ENCODE measurements around the gene P2RX2. TPM values are rescaled to one million over a fixed set of nuclear protein-coding genes. Genes with fewer than 3 reads are reported as not detected.

Gene P2RX2
- total RNA-seq, 1 experiment from 2014 or later = not detected

- no peak for TF ChIP-seq EZH2phosphoT487 (IDR thresholded peaks at IDR 0.05; ENCODE audit: borderline replicate concordance)
- TF ChIP-seq CBX3 (IDR thresholded peaks at IDR 0.05; ENCODE audit: low read depth) = no peak
- TF ChIP-seq ZFX (IDR thresholded peaks at IDR 0.05) = no peak
- no peak for TF ChIP-seq JUND (IDR thresholded peaks at IDR 0.05)
- TF ChIP-seq SP1 (IDR thresholded peaks at IDR 0.05; ENCODE audit: low read depth) = no peak
- TF ChIP-seq EZH2 (IDR thresholded peaks at IDR 0.05) = no peak
- no peak for TF ChIP-seq POLR2AphosphoS5 (IDR thresholded peaks at IDR 0.05; ENCODE audit: low read depth, low read length)
- no peak for TF ChIP-seq EGR1 (IDR thresholded peaks at IDR 0.05; ENCODE audit: low read depth)
- TF ChIP-seq SRF (IDR thresholded peaks at IDR 0.05; ENCODE audit: low read depth) = no peak
- no peak for TF ChIP-seq TCF7L2 (IDR thresholded peaks at IDR 0.05; ENCODE audit: borderline replicate concordance, extremely low read depth, insufficient read depth, insufficient read length)
- no peak for TF ChIP-seq ZNF274 (IDR thresholded peaks at IDR 0.05; ENCODE audit: low read depth, low read length)
- no peaks in the 10 kb centered on the region for H3K9me2 ChIP-seq (ENCODE audit: insufficient read depth)
- BruUV-seq (replicated peaks) = no TSS peak
- intact Hi-C loops (cut with micrococcal nuclease) = no loop called here
- H3K9me3 ChIP-seq (ENCODE audit: control insufficient read depth in 1 of 2, insufficient read depth in 1 of 2, low read depth in 1 of 2, low read length in 2 of 2) = no peaks in the 10 kb centered on the region
- no peak for DNase-seq (ENCODE audit: low read depth, low spot score)
- H3K4me3 ChIP-seq (replicated peaks in 1 of 2; ENCODE audit: low read depth in 1 of 2, low read length in 2 of 2) = no peak overlapping the region
- H2AFZ ChIP-seq (ENCODE audit: low read depth, low read length, poor library complexity, severe bottlenecking) = no peak overlapping the region
- POLR2A ChIA-PET = no interaction called here
- peaks cover 33 to 54% of the 10 kb centered on the region in 2 experiments for H3K36me3 ChIP-seq (ENCODE audit: control insufficient read depth in 1 of 2, insufficient read depth in 2 of 2, low read length in 2 of 2)
- no peaks in the 10 kb centered on the region for H3K27me3 ChIP-seq (ENCODE audit: insufficient read depth, low read length)
- CTCF ChIA-PET = no interaction called here
- H3K27ac ChIP-seq (ENCODE audit: low read depth, low read length) = no peak overlapping the region
- H3K4me1 ChIP-seq (ENCODE audit: control insufficient read depth in 1 of 2, insufficient read depth in 2 of 2, low read length in 2 of 2) = no peaks in the 10 kb centered on the region
- H4K20me1 ChIP-seq (ENCODE audit: insufficient read depth) = no peaks in the 10 kb centered on the region
- no peaks in the 10 kb centered on the region for H3K79me2 ChIP-seq (ENCODE audit: insufficient read depth, low read length)
- no peak overlapping the region for H3K9ac ChIP-seq (ENCODE audit: low read length)
- no peak overlapping the region for H3K4me2 ChIP-seq (ENCODE audit: low read length)
- RAD21 ChIA-PET (ENCODE audit: low non-redundant PET in 1 of 2, low total read pairs in 2 of 2, uncharacterized antibody in 2 of 2, unreplicated experiment in 2 of 2) = no interaction called here
- no peak for ATAC-seq
Observed at GRCh38 chr12:132630672-132631071, 12.1 kb downstream of the P2RX2 start.

GRCh38 chr12:132631666-132632065 lies 13.1 kb downstream of the P2RX2 start:
- ChIA-PET POLR2A (no interaction called here), RAD21 (ENCODE audit: low non-redundant PET in 1 of 2, low total read pairs in 2 of 2, uncharacterized antibody in 2 of 2, unreplicated experiment in 2 of 2) (no interaction called here), CTCF (interaction anchor here (0.7 kb wide), 1 partner anchor 17 kb away, joined by 3 read pairs; no protein-coding TSS in a partner anchor)
- Histone ChIP-seq H3K4me3 (replicated peaks in 1 of 2; ENCODE audit: low read depth in 1 of 2, low read length in 2 of 2) (no peak overlapping the region), H3K4me1 (ENCODE audit: control insufficient read depth in 1 of 2, insufficient read depth in 2 of 2, low read length in 2 of 2) (no peaks in the 10 kb centered on the region), H2AFZ (ENCODE audit: low read depth, low read length, poor library complexity, severe bottlenecking) (no peak overlapping the region), H4K20me1 (ENCODE audit: insufficient read depth) (no peaks in the 10 kb centered on the region), H3K9me3 (ENCODE audit: control insufficient read depth in 1 of 2, insufficient read depth in 1 of 2, low read depth in 1 of 2, low read length in 2 of 2) (no peaks in the 10 kb centered on the region), H3K27me3 (ENCODE audit: insufficient read depth, low read length) (no peaks in the 10 kb centered on the region), H3K9ac (ENCODE audit: low read length) (no peak overlapping the region), H3K79me2 (ENCODE audit: insufficient read depth, low read length) (no peaks in the 10 kb centered on the region), H3K36me3 (ENCODE audit: control insufficient read depth in 1 of 2, insufficient read depth in 2 of 2, low read length in 2 of 2) (peaks cover 28 to 55% of the 10 kb centered on the region in 2 experiments), H3K4me2 (ENCODE audit: low read length) (no peak overlapping the region), H3K9me2 (ENCODE audit: insufficient read depth) (no peaks in the 10 kb centered on the region), H3K27ac (ENCODE audit: low read depth, low read length) (no peak overlapping the region)
- intact Hi-C loops (cut with micrococcal nuclease) = no loop called here
- no peak for DNase-seq (ENCODE audit: low read depth, low spot score)
- no TSS peak for BruUV-seq (replicated peaks)
- ATAC-seq = no peak
- TF ChIP-seq ZFX (IDR thresholded peaks at IDR 0.05) = no peak
- TF ChIP-seq FOSL1 (IDR thresholded peaks at IDR 0.05; ENCODE audit: low read depth) = no peak
- TF ChIP-seq EZH2 (IDR thresholded peaks at IDR 0.05) = no peak
- TF ChIP-seq TCF7L2 (IDR thresholded peaks at IDR 0.05; ENCODE audit: borderline replicate concordance, extremely low read depth, insufficient read depth, insufficient read length) = no peak
- no peak for TF ChIP-seq YY1 (IDR thresholded peaks at IDR 0.05; ENCODE audit: extremely low read depth, insufficient replicate concordance, low read depth, low read length)
- TF ChIP-seq CEBPB (IDR thresholded peaks at IDR 0.05; ENCODE audit: low read depth) = no peak
- TF ChIP-seq CTCF (IDR thresholded peaks at IDR 0.05 in 2 of 3, conservative IDR thresholded peaks at IDR 0.05 in 1 of 3; ENCODE audit: borderline replicate concordance in 1 of 3, insufficient read depth in 1 of 3, low read depth in 2 of 3, low read length in 2 of 3) = no peak
- no peak for TF ChIP-seq EZH2phosphoT487 (IDR thresholded peaks at IDR 0.05; ENCODE audit: borderline replicate concordance)
- TF ChIP-seq SP1 (IDR thresholded peaks at IDR 0.05; ENCODE audit: low read depth) = no peak
- no peak for TF ChIP-seq ZBTB33 (IDR thresholded peaks at IDR 0.05; ENCODE audit: extremely low read depth, insufficient replicate concordance, low read length)
- no peak for TF ChIP-seq CBX3 (IDR thresholded peaks at IDR 0.05; ENCODE audit: low read depth)
- no peak for TF ChIP-seq ATF3 (IDR thresholded peaks at IDR 0.05)
- no peak for TF ChIP-seq ELF1 (IDR thresholded peaks at IDR 0.05; ENCODE audit: borderline replicate concordance, low read depth)

Measured in HCT116 (cell line).